Right lobe of liver (tissue), 6 donors: ENCODE results near the gene GATD1. TPM values are rescaled to one million over a fixed set of nuclear protein-coding genes. Genes with fewer than 3 reads are reported as not detected.

Experiments
- ATAC-seq, 4 donors: fragments of 200-7000 bp; cut with Tn5 transposase; one replicate each; pipeline ENCODE4 v1.9.1; 2020; ENCODE audit warnings: mild to moderate bottlenecking in 4 of 4, moderate library complexity in 4 of 4
- DNase-seq, 3 donors: peaks; one replicate each; pipeline ENCODE4 v3.0.0-alpha.2; 2020
- H3K27ac ChIP-seq, 3 donors: fragments of 200-600 bp; one replicate each; pipeline ENCODE4 v1.8.0; 2022
- H3K27me3 ChIP-seq, 2 donors: fragments of 200-600 bp; one replicate each; pipeline ENCODE4 v1.8.0; 2022
- H3K36me3 ChIP-seq, 4 donors: fragments of 200-600 bp; sonication (generic) in 1 of 4; one replicate each; pipeline versions ENCODE4 v1.5.1 to v1.8.0; 2017 to 2022; ENCODE audit warnings: control low read depth in 1 of 4
- H3K4me1 ChIP-seq, 4 donors: fragments of 200-600 bp; sonication (generic) in 1 of 4; one replicate each; pipeline versions ENCODE4 v1.5.1 to v1.8.0; 2017 to 2022; ENCODE audit warnings: control low read depth in 1 of 4
- H3K4me3 ChIP-seq, 3 donors: fragments of 200-600 bp; one replicate each; pipeline ENCODE4 v1.8.0; 2022
- H3K9me3 ChIP-seq, 4 donors: fragments of 200-600 bp; sonication (generic) in 1 of 4; one replicate each; pipeline versions ENCODE4 v1.5.1 to v1.8.0; 2017 to 2022; ENCODE audit warnings: control low read depth in 1 of 4
- CTCF ChIP-seq, 4 donors: fragments of 200-600 bp in 3 of 4; fragments of 450-650 bp in 1 of 4; IDR thresholded peaks; one replicate each; pipeline versions ENCODE4 v1.5.1 to v1.8.0; 2016 to 2022; ENCODE audit warnings: antibody characterized with exemption in 4 of 4, mild to moderate bottlenecking in 2 of 4
- POLR2A ChIP-seq: fragments of 450-650 bp; IDR thresholded peaks from one replicate; pipeline ENCODE4 v1.6.1; 2017; ENCODE audit warnings: antibody characterized with exemption, mild to moderate bottlenecking
- WGBS: methylation state at CpG from one replicate; pipeline ENCODE4 v1.1.6; 2018; ENCODE audit warnings: low coverage, low lambda C conversion rate; ENCODE audit not compliant: insufficient coverage; ENCODE audit errors: missing lambda C conversion rate; 5-methylcytosine and 5-hydroxymethylcytosine counted together
- intact Hi-C, 2 donors: fragments of 100-400 bp; cut with DNase I; formaldehyde crosslinking; loops; one replicate each; pipeline versions ENCODE4 v1.11.2 to v1.14.1; 2022
- total RNA-seq, 6 experiments: library from RNA; depleted of rRNA in 2 of 6; stranded (reverse); fragments of >200 nt in 2 of 6; fragmentation: NEBNext Ultra II Directional in 3 of 6; extraction: Animal tissue kit (Norgen Biotek cat#: 25700) in 3 of 6; gene quantifications; one replicate each; pipeline versions ENCODE4 v1.1.0 to v1.2.4, GENCODE V29; 2016 to 2023
- donor health status: DM: no; HTN: yes; CAD: no.
- donor health status: DM: no; HTN: no; CAD: no.
- donor health status: DM: no; HTN: no; CAD: no.
- donor health status: DM: no; HTN: yes; CAD: no.
- donor health status: DM: no; HTN: yes; CAD: no.

The GATD1 gene
- total RNA-seq, 6 experiments from 2014 or later = 15.8 to 31.9 (median 27.7) TPM

GRCh38 chr11:820655-821511 is 43.6 kb upstream of the GATD1 start:
- H3K27me3 ChIP-seq = no peaks in the 10 kb centered on the region
- DNase-seq (peak; percentile 89 to 98 (median 96)), ATAC-seq (peak; percentile 58 to 72 (median 65))
- peak overlapping the region; percentile 71 to 99 (median 94) for H3K4me3 ChIP-seq
- H3K9me3 ChIP-seq = no peaks in the 10 kb centered on the region
- no peak for TF ChIP-seq CTCF (IDR thresholded peaks at IDR 0.05)
- TF ChIP-seq POLR2A = peak; percentile 22
- intact Hi-C loops = no loop called here
- peak overlapping the region; percentile 81 to 94 (median 88) for H3K27ac ChIP-seq
- peaks cover 0 to 24% (median 7%) of the 10 kb centered on the region in 4 donors for H3K36me3 ChIP-seq
- 25% methylated on average over 4 of the region's 11 CpGs for WGBS
- H3K4me1 ChIP-seq = peaks cover 0 to 43% (median 20%) of the 10 kb centered on the region in 4 donors

GRCh38 chr11:819943-820649 is 42.8 kb upstream of the GATD1 start:
- DNase-seq (peak; percentile 96 to 98 (median 97)), ATAC-seq (peak; percentile 64 to 76 (median 72))
- peaks cover 0 to 35% (median 16%) of the 10 kb centered on the region in 4 donors for H3K4me1 ChIP-seq
- H3K4me3 ChIP-seq = peak overlapping the region; percentile 71 to 99 (median 94)
- H3K27me3 ChIP-seq = no peaks in the 10 kb centered on the region
- 0% methylated on average over 13 of the region's 47 CpGs for WGBS
- TF ChIP-seq CTCF (IDR thresholded peaks at IDR 0.05) (no peak), POLR2A (peak; percentile 80)
- H3K36me3 ChIP-seq = peaks cover 0 to 24% (median 7%) of the 10 kb centered on the region in 4 donors
- peak overlapping the region; percentile 81 to 94 (median 88) for H3K27ac ChIP-seq
- no peaks in the 10 kb centered on the region for H3K9me3 ChIP-seq
- intact Hi-C loops = no loop called here

GRCh38 chr11:819129-819931 is 42.0 kb upstream of the GATD1 start:
- Histone ChIP-seq H3K9me3 (no peaks in the 10 kb centered on the region), H3K27ac (peak overlapping the region; percentile 81 to 94 (median 88)), H3K4me3 (peak overlapping the region; percentile 71 to 99 (median 94)), H3K36me3 (peaks cover 0 to 17% (median 3%) of the 10 kb centered on the region in 4 donors), H3K4me1 (peaks cover 0 to 28% (median 12%) of the 10 kb centered on the region in 4 donors), H3K27me3 (no peaks in the 10 kb centered on the region)
- TF ChIP-seq POLR2A (peak; percentile 89), CTCF (IDR thresholded peaks at IDR 0.05) (peak in 1 of 4 donors; percentile 36)
- ATAC-seq (peak; percentile 68 to 81 (median 76)), DNase-seq (peak; percentile 95 to 97 (median 96))
- intact Hi-C loops = no loop called here
- 0% methylated on average over 12 of the region's 96 CpGs for WGBS
